Measurements from ENCODE around the gene APIP.

DNA sequence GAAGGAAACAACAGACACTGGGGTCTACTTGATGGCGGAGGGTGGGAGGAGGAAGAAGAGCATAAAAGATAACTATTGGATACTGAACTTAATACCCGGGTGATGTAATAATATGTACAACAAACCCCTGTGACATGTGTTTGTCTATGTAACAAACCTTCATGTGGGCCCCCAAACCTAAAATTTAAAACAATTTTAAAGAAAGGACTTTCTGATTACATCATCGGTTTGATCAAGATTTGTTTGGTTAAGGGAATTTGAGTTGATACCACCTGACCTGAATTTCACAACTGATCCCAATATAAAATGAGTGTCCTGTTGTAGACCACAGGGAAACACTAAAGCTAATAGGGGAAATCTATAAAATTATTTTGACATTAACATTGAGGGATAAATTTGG, 34.3 kb downstream of the APIP start:
- no peak for TF ChIP-seq EZH2 (optimal IDR thresholded peaks at IDR 0.05; ENCODE audit: low read depth, low read length)
- TF ChIP-seq EZH2phosphoT487 (IDR thresholded peaks at IDR 0.05; ENCODE audit: low read length), result no peak
- TF ChIP-seq, protein P1, sequence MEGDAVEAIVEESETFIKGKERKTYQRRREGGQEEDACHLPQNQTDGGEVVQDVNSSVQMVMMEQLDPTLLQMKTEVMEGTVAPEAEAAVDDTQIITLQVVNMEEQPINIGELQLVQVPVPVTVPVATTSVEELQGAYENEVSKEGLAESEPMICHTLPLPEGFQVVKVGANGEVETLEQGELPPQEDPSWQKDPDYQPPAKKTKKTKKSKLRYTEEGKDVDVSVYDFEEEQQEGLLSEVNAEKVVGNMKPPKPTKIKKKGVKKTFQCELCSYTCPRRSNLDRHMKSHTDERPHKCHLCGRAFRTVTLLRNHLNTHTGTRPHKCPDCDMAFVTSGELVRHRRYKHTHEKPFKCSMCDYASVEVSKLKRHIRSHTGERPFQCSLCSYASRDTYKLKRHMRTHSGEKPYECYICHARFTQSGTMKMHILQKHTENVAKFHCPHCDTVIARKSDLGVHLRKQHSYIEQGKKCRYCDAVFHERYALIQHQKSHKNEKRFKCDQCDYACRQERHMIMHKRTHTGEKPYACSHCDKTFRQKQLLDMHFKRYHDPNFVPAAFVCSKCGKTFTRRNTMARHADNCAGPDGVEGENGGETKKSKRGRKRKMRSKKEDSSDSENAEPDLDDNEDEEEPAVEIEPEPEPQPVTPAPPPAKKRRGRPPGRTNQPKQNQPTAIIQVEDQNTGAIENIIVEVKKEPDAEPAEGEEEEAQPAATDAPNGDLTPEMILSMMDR (IDR thresholded peaks at IDR 0.05; ENCODE audit: low read length), result no peak
